Stimulated activated naive CD8-positive, alpha-beta T cell treated with anti-CD3 and anti-CD28 coated beads, Interleukin-15, amount 100 ng/mL, for 72 hours (primary cell): ENCODE measurements around the gene DLGAP4.

Experiments used
- ATAC-seq: fragments of 150-1000 bp; cut with Tn5 transposase; 2 replicates; pipeline ENCODE4 v1.10.0; 2021; ENCODE audit warnings: mild to moderate bottlenecking, moderate library complexity
- DNase-seq, 2 donors: peaks; one replicate each; pipeline ENCODE4 v3.0.0; 2021 to 2022
- H3K27ac Mint-ChIP-seq, 2 donors: one replicate each; pipeline ENCODE4 v1.8.0; 2022; ENCODE audit warnings: mild to moderate bottlenecking in 2 of 2, mixed read lengths in 2 of 2, moderate library complexity in 2 of 2
- H3K27me3 Mint-ChIP-seq: one replicate; pipeline ENCODE4 v1.8.0; 2022; ENCODE audit warnings: mixed read lengths
- H3K4me1 Mint-ChIP-seq: one replicate; pipeline ENCODE4 v1.8.0; 2022; ENCODE audit warnings: mild to moderate bottlenecking, mixed read lengths
- H3K4me3 Mint-ChIP-seq, 2 donors: one replicate each; pipeline ENCODE4 v1.8.0; 2022; ENCODE audit warnings: mild to moderate bottlenecking in 2 of 2, mixed read lengths in 2 of 2, moderate library complexity in 1 of 2
- H3K9me3 Mint-ChIP-seq, 2 donors: one replicate each; pipeline ENCODE4 v1.8.0; 2022; ENCODE audit warnings: mixed read lengths in 2 of 2

Gene DLGAP4

DNA sequence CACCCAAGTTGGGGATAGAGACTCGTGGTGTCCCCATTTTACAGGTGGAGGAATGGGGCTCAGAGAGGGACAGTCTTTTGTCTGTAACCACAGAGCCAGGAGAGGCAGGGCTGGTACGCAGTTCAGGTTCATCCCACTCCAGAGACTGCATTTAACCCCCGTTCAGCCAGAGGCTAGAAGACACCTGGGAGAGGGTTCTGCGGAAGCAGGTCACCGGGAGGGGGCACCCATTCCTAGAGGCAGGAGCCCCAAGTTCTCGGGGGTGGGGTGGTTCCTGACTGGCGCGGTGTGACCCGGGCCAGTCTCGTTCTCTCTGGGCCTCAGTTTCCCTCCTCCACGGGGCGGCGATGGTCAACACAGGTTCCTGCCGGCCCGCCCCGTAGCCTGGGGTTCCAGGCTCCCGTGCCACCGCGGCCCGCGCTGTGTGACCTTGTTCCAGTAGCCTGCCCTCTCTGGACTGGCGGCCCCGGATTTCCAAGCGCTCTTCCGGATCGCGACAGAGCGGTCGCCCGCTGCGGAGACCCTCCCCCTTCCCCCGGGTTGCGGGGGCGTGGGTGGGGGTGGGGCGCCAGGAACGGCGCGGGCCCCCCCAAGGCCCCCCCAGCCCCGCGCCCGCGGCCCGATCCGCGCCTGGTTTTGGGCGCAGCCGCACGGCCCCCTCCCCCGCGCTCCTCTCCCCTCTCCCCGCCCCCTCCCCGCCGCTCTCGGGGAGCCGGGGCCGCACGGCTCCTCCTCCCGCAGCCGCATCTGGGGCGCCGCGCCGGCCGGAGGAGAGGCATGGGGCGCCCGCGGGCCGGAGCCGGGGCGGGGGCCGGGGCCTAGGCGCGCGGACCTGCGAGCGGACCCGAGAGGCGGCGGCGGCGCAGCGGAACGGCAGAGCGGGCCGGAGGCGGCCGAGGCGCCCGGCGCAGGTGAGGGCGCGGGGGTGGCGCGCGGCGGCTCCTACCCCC is at the start of gene DLGAP4:
TSS of gene DLGAP4 (plus strand) at position 738 of the 950 bp plus-strand sequence. CDS start 125,379 bp downstream, outside the sequence.
- H3K27me3 Mint-ChIP-seq = peaks cover 88% of the 10 kb centered on the region

GRCh38 chr20:36259177-36260061 is 46.7 kb upstream of the DLGAP4 start:
- no peaks in the 10 kb centered on the region for H3K27me3 Mint-ChIP-seq

More for the DNA sequence above, at the start of gene DLGAP4:
- no peaks in the 10 kb centered on the region for H3K4me1 Mint-ChIP-seq
- no peak within 1 kb of the TSS for H3K27ac Mint-ChIP-seq
- H3K9me3 Mint-ChIP-seq = no peaks in the 10 kb centered on the region
- ATAC-seq (peak; percentile 48), DNase-seq (no peak)
- peak within 1 kb of the TSS; percentile 52 to 66 for H3K4me3 Mint-ChIP-seq

GRCh38 chr20:36260316-36260715 is 45.8 kb upstream of the DLGAP4 start:
- no peak for DNase-seq

More at GRCh38 chr20:36259177-36260061, 46.7 kb upstream of the DLGAP4 start:
- H3K9me3 Mint-ChIP-seq = no peaks in the 10 kb centered on the region
- ATAC-seq (no peak), DNase-seq (no peak)
- no peak overlapping the region for H3K4me3 Mint-ChIP-seq
- peak overlapping the region in 1 of 2 donors; percentile 54 for H3K27ac Mint-ChIP-seq
- no peaks in the 10 kb centered on the region for H3K4me1 Mint-ChIP-seq

DNA sequence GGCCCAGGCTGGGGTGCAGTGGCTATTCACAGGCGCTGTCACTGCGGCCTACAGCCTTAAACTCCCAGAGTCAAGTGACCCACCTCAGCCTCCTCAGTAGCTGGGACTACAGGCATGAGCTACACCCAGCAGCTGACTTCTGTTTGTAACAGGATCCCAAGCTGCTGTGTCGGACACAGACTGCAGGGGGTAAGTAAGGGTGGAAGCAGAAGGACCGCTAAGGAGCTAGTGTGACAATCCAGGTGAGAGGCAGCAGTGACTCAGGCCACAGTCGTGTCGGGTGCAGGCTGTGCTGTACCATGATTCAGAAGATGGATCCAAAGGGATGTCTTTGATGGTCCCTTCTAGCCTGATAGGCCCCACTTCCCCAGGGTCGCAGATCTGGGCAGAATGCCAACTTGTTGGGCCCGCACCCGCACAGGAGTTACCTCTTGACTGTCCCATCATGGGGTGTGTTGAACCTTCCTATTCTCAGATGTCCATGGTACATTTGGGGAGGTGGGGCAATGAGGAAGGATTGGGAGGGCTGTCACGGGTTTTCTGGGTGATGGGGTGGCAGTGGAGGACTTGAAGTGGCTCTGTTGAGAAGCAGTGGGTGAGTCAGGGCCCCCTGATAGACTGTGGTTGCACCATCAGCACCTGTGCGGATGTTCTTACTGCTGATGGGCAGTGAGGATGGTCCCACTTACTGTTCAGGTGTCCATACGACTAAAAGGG is 44.6 kb upstream of the DLGAP4 start:
- no peak for ATAC-seq
- no peaks in the 10 kb centered on the region for H3K4me1 Mint-ChIP-seq
- H3K9me3 Mint-ChIP-seq = no peaks in the 10 kb centered on the region
- no peaks in the 10 kb centered on the region for H3K27me3 Mint-ChIP-seq
- DNase-seq = no peak
- no peak overlapping the region for H3K4me3 Mint-ChIP-seq
- H3K27ac Mint-ChIP-seq = no peak overlapping the region

More at GRCh38 chr20:36260316-36260715, 45.8 kb upstream of the DLGAP4 start:
- no peak for ATAC-seq
- Mint-ChIP-seq H3K4me1 (no peaks in the 10 kb centered on the region), H3K4me3 (no peak overlapping the region), H3K27ac (no peak overlapping the region), H3K27me3 (no peaks in the 10 kb centered on the region), H3K9me3 (no peaks in the 10 kb centered on the region)

DNA sequence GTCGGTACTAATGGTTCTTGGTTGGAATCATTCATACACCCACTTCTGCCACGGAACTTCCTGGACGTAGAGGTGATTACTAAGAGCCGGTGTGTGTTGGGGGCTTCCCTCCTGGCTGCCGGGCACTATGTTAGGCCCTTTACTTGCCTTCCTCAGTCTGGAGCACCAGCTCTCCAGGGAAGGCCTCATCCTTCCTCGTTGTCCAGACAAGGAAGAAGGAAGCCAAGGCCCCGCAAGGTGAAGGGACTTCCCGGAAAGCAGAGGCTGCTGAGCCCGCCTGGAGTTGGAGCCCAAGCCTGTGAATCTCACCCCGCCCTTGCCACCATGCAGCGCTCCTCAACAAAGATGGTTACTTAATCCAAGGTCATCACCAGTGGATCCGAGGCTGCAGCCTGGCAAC is 43.7 kb upstream of the DLGAP4 start:
- peak overlapping the region in 1 of 2 donors; percentile 42 for H3K27ac Mint-ChIP-seq
- no peak overlapping the region for H3K4me3 Mint-ChIP-seq
- ATAC-seq (no peak), DNase-seq (no peak)
- H3K27me3 Mint-ChIP-seq = no peaks in the 10 kb centered on the region
- H3K9me3 Mint-ChIP-seq = no peaks in the 10 kb centered on the region
- H3K4me1 Mint-ChIP-seq = no peaks in the 10 kb centered on the region

GRCh38 chr20:36264426-36265246 is 41.5 kb upstream of the DLGAP4 start:
- Mint-ChIP-seq H3K27ac (peak overlapping the region in 1 of 2 donors; percentile 42), H3K27me3 (no peaks in the 10 kb centered on the region), H3K4me1 (no peaks in the 10 kb centered on the region), H3K9me3 (no peaks in the 10 kb centered on the region), H3K4me3 (no peak overlapping the region)
- ATAC-seq (no peak), DNase-seq (no peak)

- H3K27me3 Mint-ChIP-seq = no peaks in the 10 kb centered on the region
- no peak overlapping the region for H3K4me3 Mint-ChIP-seq
- DNase-seq = no peak
- no peaks in the 10 kb centered on the region for H3K9me3 Mint-ChIP-seq
- H3K4me1 Mint-ChIP-seq = no peaks in the 10 kb centered on the region
- H3K27ac Mint-ChIP-seq = no peak overlapping the region
- ATAC-seq = no peak
Measured at GRCh38 chr20:36266189-36266588, 40.0 kb upstream of the DLGAP4 start.

DNA sequence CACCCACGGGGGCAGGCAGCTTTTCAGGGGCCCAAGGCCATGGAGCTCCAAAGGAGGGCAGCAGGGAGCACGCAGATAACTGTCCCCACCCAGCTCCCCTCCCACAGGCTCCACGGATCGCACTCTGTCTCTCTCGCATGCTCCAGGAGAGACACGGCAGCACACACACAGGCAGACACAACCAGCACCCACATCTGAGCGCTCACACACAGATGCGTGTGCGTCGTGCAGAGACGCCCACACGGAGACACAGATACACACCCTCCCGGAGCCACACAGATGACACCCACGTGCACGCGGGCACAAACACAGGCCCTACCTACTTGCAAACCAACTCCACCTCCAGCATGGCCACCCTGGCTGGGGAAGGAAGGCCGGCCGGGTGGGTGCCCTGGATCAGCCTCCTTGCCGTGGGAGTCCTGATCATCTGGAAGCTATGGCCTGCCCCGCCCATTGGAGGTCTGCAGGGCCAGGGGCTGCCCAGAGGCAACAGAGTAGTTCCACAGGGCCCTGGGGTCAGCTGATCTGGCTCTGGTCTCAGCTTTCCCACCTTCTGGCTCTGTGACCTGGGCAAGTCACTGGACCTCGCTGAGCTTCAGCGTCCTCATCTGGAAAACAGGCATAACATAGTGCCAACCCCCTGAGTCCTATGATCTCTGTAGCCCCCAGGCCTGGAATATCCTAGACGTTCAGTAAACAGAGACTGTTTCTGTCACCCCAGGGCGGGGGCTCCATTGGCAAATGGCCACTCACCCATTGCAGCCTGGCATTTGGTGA is 38.3 kb upstream of the DLGAP4 start:
- H3K27ac Mint-ChIP-seq = no peak overlapping the region
- H3K4me1 Mint-ChIP-seq = no peaks in the 10 kb centered on the region
- no peaks in the 10 kb centered on the region for H3K9me3 Mint-ChIP-seq
- ATAC-seq (no peak), DNase-seq (peak in 1 of 2 donors; percentile 5)
- H3K27me3 Mint-ChIP-seq = peaks cover 5% of the 10 kb centered on the region
- no peak overlapping the region for H3K4me3 Mint-ChIP-seq

DNA sequence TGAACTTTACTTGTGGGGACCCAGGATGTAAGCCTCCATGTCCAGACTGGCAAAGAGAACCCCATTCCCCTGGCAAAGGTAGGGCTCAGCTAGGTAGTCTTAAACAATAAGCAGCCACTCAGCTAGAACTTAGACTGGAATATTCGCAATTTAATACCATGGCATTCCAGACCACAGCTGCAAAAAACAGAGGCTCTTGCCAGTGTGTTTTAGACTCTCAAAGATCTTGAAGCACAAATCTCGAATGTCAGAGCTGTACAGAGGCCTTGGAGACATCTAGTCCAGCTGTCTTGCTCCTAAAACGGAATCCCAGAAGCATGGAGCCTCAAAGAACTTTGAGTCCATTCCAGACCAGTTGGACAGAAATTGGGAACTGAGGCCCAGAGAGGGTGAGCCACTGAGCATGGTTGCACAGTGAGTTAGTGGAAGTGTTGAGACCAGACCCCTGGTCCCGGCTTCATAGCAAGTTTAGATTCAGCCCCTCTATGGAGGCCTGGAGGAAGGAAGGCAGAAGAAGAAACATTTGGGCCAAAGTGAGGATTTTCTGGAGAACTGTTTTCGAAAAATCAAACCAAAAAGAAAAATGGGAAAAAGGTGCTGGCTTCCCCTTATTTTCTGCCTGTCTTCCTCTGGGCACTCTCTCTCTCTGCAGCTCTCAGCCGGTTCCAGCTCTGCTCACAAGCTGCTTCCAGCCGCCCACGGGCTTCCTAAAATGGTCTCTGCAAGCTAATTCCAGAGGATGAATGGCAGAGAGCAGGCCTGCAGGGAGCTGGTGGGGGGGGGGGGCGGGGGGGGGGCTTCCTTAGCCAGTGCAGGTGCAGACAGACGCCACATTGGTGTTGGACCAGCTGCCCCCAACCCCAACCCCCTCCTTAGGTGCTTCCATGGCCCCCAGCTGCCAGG is 37.4 kb upstream of the DLGAP4 start:
- no peak overlapping the region for H3K27ac Mint-ChIP-seq
- H3K4me1 Mint-ChIP-seq = no peaks in the 10 kb centered on the region
- peak in 1 of 2 donors; percentile 0 for DNase-seq
- H3K4me3 Mint-ChIP-seq = no peak overlapping the region
- H3K9me3 Mint-ChIP-seq = no peaks in the 10 kb centered on the region
- no peak for ATAC-seq
- peaks cover 10% of the 10 kb centered on the region for H3K27me3 Mint-ChIP-seq

DNA sequence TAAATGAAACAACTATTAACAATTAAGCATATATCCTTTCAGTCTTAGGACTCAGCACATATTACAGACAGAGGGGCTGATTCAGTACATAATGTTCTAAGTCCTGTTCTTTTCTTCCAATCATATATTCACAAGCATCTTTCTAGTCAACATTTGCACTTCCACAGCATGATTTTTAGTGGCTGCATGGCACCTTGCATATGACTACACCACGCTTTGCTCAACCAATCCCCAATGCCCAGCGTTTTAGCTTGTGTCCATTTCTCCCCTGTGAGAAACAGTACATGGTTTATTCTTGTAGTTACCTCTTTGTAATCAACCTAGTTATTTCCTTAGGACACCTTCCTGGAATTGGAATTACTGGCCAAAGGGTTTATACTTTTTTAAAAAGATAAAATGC is 36.6 kb upstream of the DLGAP4 start:
- Mint-ChIP-seq H3K9me3 (no peaks in the 10 kb centered on the region), H3K27ac (no peak overlapping the region), H3K4me1 (no peaks in the 10 kb centered on the region), H3K27me3 (peaks cover 19% of the 10 kb centered on the region), H3K4me3 (no peak overlapping the region)
- DNase-seq (no peak), ATAC-seq (no peak)

DNA sequence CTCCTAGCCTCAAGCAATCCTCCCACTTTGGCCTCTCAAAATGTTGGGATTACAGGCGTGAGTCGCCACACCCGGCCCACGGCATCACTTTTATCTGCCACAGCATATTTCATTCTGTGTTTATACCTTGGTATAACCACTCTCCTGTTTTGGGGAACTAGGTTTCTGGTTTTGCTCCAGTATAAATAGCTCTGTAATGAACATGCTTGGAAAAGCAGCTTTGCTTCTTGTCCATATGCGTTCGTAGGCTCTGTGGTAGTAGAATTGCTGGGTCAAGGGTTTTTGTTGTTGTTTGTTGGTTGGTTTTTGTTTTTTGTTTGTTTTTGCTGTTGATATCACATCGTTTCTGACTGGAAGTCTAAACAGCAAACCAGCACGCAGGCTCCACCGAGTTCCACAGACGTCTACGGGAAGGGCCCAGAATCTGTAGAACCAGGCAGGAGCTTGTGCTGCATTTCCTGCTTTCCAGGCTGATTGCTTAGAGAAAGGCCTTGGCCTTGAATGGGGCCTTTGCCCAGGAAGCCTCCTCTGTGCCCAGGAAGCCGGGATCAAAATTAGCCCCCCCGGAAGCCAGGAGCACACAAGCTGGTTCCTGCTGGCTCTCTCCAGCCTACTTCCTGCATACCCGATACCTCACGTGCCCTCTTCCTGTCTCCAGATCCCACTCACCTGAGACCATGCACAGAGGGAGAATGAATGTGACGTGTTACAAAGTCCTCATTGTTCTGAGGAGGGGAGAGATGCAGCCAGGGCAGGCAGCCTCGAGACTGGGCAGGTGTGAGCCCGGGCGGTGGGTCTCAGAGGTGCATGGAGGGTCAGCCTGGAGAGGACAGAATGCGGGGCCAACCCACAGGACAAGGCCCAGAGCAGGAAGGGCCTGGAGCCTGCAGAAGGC is 35.1 kb upstream of the DLGAP4 start:
- DNase-seq = no peak
- H3K27me3 Mint-ChIP-seq = peaks cover 32% of the 10 kb centered on the region
- no peak overlapping the region for H3K4me3 Mint-ChIP-seq
- no peak for ATAC-seq
- no peaks in the 10 kb centered on the region for H3K9me3 Mint-ChIP-seq
- no peaks in the 10 kb centered on the region for H3K4me1 Mint-ChIP-seq
- H3K27ac Mint-ChIP-seq = no peak overlapping the region
